Spinal cord (tissue), 10 donors: ENCODE measurements around the gene COL8A1. TPM values are rescaled to one million over a fixed set of nuclear protein-coding genes. Genes with fewer than 3 reads are reported as not detected.

Source experiments
- DNase-seq, 6 donors: peaks; one replicate each; pipeline versions ENCODE4 v3.0.0 to v3.0.0-alpha.2; 2013 to 2015; ENCODE audit warnings: low spot score in 6 of 6, low read depth in 4 of 6
- H3K27ac ChIP-seq: one replicate; pipeline ENCODE4 v1.5.1; 2013; ENCODE audit warnings: low read depth, low read length, control low read depth
- H3K27me3 ChIP-seq: one replicate; pipeline ENCODE4 v1.6.1; 2013; ENCODE audit warnings: low read length; ENCODE audit not compliant: control insufficient read depth, insufficient read depth
- H3K36me3 ChIP-seq: one replicate; pipeline ENCODE4 v1.6.1; 2013; ENCODE audit warnings: low read length; ENCODE audit not compliant: control insufficient read depth, insufficient read depth
- H3K4me1 ChIP-seq: one replicate; pipeline ENCODE4 v1.6.1; 2013; ENCODE audit warnings: low read length; ENCODE audit not compliant: control insufficient read depth, insufficient read depth
- H3K4me3 ChIP-seq: one replicate; pipeline ENCODE4 v1.5.1; 2013; ENCODE audit warnings: low read depth, low read length, control low read depth
- H3K9me3 ChIP-seq: one replicate; pipeline ENCODE4 v1.6.1; 2013; ENCODE audit warnings: low read length; ENCODE audit not compliant: control insufficient read depth, insufficient read depth
- WGBS: methylation state at CpG from one replicate; pipeline ENCODE4 v1.1.5; 2013; ENCODE audit warnings: missing lambda C conversion rate; ENCODE audit not compliant: insufficient coverage; 5-methylcytosine and 5-hydroxymethylcytosine counted together
- polyA plus RNA-seq, 2 donors: library from polyadenylated mRNA; unstranded; fragments of 120-200 nt; gene quantifications; one replicate each; pipeline ENCODE4 v1.2.1, GENCODE V29; 2013; ENCODE audit not compliant: insufficient read length in 2 of 2
- total RNA-seq, 2 donors: library from RNA; depleted of rRNA in 1 of 2; stranded (reverse); fragments of 120-200 nt in 1 of 2; fragments of >200 nt in 1 of 2; gene quantifications; one replicate each; pipeline versions ENCODE4 v1.2.3 to v1.2.4, GENCODE V29; 2013 to 2014
- donor health status: healthy.

COL8A1 gene
- total and polyA plus RNA-seq, 4 donors: 3.4 to 200 (median 110) TPM

DNA sequence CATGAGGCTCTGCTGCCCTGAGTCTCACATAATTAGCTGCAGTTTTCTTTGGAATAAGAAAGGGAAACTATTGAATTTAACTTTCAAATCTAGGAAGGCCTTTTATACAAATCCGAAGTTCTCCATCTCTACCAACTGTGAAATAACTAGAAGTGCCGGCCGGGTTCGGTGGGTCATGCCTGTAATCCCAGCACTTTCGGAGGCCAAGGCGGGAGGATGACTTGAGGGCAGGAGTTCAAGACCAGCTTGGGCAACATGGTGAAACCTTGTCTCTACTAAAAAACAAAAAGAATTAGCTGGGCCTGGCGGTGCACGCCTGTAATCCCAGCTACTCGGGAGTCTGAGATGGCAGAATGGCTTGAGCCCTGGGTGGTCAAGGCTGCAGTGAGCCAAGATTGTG, 43.6 kb downstream of the COL8A1 start:
- WGBS: 95% methylated on average over 5 of the region's 9 CpGs
- H3K36me3 ChIP-seq: no peaks in the 10 kb centered on the region
- no peak for DNase-seq
- H3K9me3 ChIP-seq: no peaks in the 10 kb centered on the region
- no peak overlapping the region for H3K27ac ChIP-seq
- no peaks in the 10 kb centered on the region for H3K4me1 ChIP-seq
- no peak overlapping the region for H3K4me3 ChIP-seq
- H3K27me3 ChIP-seq: no peaks in the 10 kb centered on the region

DNA sequence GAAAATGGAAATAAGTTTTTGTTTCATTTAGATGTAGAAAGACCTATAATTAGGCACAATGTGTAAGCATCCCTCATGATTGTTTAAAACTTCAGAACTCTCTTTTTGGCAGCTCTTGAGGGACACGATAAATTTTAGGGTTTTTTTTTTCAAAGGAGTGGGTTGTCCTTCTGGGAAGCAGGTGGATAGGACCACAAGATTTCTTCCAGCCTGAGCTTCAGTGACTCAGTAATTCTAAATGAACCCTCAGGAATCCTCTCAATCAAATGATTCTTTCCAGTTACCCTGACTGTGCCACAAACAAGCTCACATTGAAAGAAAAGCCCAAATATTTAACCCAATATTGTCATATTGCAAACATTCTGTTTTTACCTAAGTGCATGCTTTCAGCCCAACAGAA, 45.1 kb downstream of the COL8A1 start:
- no peaks in the 10 kb centered on the region for H3K9me3 ChIP-seq
- no CpG with 5 or more reads among the region's 1 CpG for WGBS
- no peaks in the 10 kb centered on the region for H3K4me1 ChIP-seq
- H3K27me3 ChIP-seq: no peaks in the 10 kb centered on the region
- no peak for DNase-seq
- no peak overlapping the region for H3K4me3 ChIP-seq
- no peak overlapping the region for H3K27ac ChIP-seq
- H3K36me3 ChIP-seq: no peaks in the 10 kb centered on the region

DNA sequence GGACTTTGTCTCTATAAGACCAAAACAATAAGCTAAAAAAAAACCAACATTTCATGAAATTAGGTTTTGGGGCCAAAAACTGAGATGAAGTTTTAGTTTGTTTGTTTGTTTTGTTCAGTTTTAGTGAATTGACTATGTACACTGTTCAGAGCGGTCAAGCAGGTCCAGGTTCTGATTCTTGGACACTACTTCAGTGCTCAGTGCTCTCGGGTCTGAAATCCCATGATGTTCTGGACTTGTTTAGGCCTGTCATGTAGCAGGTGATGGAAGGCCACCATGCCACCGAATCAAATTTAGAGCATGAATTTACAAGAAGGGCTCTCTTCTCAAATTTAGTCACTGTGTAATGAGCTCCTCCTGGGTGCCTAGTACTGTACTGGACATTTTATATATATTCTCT, 45.5 kb downstream of the COL8A1 start:
- WGBS: 93% methylated on average over 2 of the region's 3 CpGs
- DNase-seq: no peak
- Histone ChIP-seq H3K4me3 (no peak overlapping the region), H3K36me3 (no peaks in the 10 kb centered on the region), H3K27ac (no peak overlapping the region), H3K4me1 (no peaks in the 10 kb centered on the region), H3K9me3 (no peaks in the 10 kb centered on the region), H3K27me3 (no peaks in the 10 kb centered on the region)

DNA sequence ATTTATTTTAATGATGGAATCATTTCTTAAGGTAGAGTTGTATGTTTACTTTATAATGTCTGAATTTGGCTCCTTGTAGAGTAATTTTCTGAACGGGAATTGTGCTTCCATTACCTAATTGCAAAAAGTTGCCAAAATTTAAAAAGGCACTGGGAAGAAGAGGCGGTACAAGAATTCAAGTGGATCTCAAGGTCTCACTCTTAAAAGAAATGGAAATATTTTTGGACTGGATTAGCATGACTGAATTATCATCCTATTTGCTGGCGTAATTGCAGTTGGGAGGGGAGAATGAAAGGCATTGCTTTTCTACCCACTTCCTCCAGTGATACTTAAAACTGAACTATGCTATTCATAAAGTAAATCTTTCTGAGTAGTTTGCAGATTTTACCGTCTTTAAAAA, 46.2 kb downstream of the COL8A1 start:
- no peaks in the 10 kb centered on the region for H3K9me3 ChIP-seq
- H3K4me3 ChIP-seq: no peak overlapping the region
- no peaks in the 10 kb centered on the region for H3K36me3 ChIP-seq
- no peak overlapping the region for H3K27ac ChIP-seq
- no peak for DNase-seq
- H3K27me3 ChIP-seq: no peaks in the 10 kb centered on the region
- WGBS: no CpG with 5 or more reads among the region's 4 CpGs
- H3K4me1 ChIP-seq: no peaks in the 10 kb centered on the region

DNA sequence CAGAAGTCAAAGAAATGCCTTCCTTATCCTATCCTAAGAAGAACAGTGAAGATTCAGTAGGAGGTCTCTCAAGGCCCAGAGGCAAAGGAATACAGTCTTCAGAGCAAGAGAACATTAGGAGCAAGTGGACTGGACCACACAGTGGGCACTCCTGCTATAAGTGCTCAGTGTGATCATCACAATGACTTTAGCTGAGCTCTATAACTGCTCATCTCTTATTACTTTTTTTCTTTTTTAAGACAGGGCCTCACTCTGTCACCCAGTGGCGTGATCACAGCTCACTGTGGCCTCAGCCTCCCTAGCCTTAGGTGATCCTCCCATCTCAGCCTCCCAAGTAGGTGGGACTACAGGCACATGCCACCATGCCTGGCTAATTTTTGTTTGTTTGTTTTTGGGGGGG, 48.1 kb downstream of the COL8A1 start:
- no peaks in the 10 kb centered on the region for H3K27me3 ChIP-seq
- no peak overlapping the region for H3K27ac ChIP-seq
- no peak overlapping the region for H3K4me3 ChIP-seq
- no peaks in the 10 kb centered on the region for H3K4me1 ChIP-seq
- DNase-seq: no peak
- no peaks in the 10 kb centered on the region for H3K9me3 ChIP-seq
- no peaks in the 10 kb centered on the region for H3K36me3 ChIP-seq
- 82% methylated on average over 1 of the region's 1 CpG for WGBS

DNA sequence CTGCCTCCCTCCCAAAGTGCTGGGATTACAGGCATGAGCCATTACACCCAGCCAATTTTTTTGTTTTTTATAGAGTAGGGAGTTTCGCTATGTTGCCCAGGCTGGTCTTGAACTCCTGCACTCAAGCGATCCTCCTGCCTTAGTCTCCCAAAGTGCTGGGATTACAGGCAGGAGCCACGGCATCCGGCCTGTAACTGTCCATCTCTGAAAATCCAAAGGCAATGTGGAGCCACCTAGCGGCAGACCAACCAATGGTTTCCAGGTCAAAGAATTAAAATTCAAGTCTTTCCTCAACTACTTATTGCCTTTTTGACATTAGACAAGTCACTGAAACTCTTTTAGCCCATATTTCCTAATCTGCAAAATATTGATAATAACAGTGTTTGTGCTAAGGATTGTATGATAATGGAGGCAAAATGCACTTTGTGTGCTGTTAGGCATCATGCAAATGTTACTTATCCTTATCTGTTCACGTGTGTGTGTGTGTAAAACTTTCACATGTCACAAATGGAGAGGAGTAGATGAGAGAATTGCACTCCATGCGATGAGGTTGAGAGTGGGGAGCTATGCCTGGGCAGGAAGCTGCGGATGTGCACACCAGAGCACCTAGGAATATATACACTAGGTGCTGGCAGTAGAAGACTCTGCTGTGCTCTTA, 48.7 kb downstream of the COL8A1 start:
- no peak overlapping the region for H3K27ac ChIP-seq
- peak in 4 of 6 donors; percentile 13 to 55 (median 36) for DNase-seq
- H3K4me3 ChIP-seq: no peak overlapping the region
- no peaks in the 10 kb centered on the region for H3K27me3 ChIP-seq
- H3K36me3 ChIP-seq: no peaks in the 10 kb centered on the region
- WGBS: 37% methylated on average over 5 of the region's 8 CpGs
- H3K4me1 ChIP-seq: no peaks in the 10 kb centered on the region
- H3K9me3 ChIP-seq: no peaks in the 10 kb centered on the region

DNA sequence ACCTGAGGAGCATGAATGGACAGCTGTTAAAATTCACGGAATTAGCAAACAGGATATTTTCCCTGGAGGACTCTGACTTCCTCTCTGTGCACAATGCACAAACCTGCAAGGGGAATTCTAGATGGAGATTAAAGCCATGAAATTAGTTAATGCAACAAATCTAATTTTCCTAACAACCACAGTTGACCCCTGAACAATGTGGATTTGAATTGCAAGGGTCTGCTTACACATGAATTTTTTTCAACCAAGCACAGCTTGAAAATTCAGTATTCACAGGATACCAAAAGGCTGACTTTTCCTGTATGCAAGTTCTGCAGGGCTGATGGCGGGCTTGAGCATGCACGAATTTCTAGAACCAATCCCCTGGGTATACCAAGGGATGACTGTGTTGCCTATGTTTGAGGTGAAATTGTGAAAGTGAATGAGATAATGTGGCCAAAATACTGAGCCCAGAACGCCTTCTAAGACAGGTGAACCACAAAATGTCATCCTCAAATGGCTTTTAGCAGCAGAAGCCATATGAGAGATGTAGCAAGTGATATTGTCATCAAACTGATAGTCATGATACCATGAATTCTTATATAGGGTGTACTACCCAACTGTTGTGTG, 52.5 kb downstream of the COL8A1 start:
- no peaks in the 10 kb centered on the region for H3K36me3 ChIP-seq
- no peaks in the 10 kb centered on the region for H3K9me3 ChIP-seq
- 76% methylated on average over 3 of the region's 4 CpGs for WGBS
- no peak overlapping the region for H3K27ac ChIP-seq
- H3K4me3 ChIP-seq: no peak overlapping the region
- DNase-seq: no peak
- no peaks in the 10 kb centered on the region for H3K4me1 ChIP-seq
- H3K27me3 ChIP-seq: no peaks in the 10 kb centered on the region

DNA sequence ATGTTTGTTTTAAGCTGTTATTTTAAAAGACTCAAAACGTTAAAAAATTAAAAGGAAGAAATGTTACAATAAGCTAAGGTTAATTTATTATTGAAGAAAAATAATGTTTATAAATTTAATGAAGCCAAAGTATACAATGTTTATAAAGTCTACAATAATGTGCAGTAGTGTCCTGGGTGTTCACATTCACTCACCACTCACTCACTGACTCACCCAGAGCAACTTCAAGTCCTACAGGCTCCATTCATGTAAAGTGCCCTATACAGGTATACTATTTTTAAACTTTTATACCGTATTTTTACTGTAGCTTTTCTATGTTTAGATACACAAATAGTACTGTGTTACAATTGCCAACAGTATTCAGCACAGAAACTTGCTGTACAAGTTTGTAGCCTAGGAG, 55.2 kb downstream of the COL8A1 start:
- no CpG with 5 or more reads among the region's 2 CpGs for WGBS
- Histone ChIP-seq H3K27me3 (no peaks in the 10 kb centered on the region), H3K9me3 (no peaks in the 10 kb centered on the region), H3K27ac (no peak overlapping the region), H3K4me3 (no peak overlapping the region), H3K36me3 (no peaks in the 10 kb centered on the region), H3K4me1 (no peaks in the 10 kb centered on the region)
- DNase-seq: no peak

DNA sequence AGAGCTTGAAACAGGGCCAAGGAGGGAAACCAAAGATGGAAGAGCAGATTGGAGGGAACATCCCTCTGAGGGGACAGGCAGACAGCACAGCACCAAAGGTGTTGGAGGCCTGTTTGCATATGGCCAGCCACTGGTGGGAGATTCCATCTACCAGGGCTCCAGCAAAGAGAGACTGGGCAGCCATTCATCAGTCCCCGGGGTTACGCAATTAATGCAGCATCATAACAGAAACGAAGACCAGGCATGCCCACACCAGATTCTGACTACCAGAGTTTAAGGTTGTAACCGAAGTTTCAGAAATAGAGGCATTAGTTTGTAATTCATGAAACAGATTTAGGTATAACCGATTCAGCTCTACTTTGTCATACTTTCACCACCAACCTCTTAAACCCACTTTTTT, 58.1 kb downstream of the COL8A1 start:
- Histone ChIP-seq H3K36me3 (no peaks in the 10 kb centered on the region), H3K4me3 (no peak overlapping the region), H3K27ac (no peak overlapping the region), H3K4me1 (no peaks in the 10 kb centered on the region), H3K9me3 (no peaks in the 10 kb centered on the region), H3K27me3 (no peaks in the 10 kb centered on the region)
- WGBS: 80% methylated on average over 1 of the region's 5 CpGs
- no peak for DNase-seq

DNA sequence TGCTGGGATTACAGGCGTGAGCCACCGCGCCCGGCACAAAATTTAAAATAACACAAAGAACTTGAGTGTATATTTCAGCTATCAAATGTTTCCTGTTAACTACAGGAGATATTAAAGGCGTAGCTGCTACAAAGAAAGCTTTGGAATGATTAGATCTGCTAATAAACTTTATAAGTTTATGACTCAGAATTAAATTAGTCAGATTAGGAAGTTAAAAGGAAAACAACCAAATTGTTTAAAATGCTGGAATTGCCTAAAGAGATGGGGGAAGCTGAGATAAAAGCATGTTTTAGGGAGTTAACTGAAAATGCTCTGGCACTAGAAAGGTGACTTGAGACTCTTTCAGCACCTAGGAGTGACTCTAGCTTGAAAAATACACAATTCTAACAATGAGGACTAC, 58.9 kb downstream of the COL8A1 start:
- no peaks in the 10 kb centered on the region for H3K9me3 ChIP-seq
- no peak for DNase-seq
- H3K36me3 ChIP-seq: no peaks in the 10 kb centered on the region
- no peak overlapping the region for H3K27ac ChIP-seq
- no peaks in the 10 kb centered on the region for H3K27me3 ChIP-seq
- no CpG with 5 or more reads among the region's 5 CpGs for WGBS
- H3K4me1 ChIP-seq: no peaks in the 10 kb centered on the region
- H3K4me3 ChIP-seq: no peak overlapping the region
